DOHH2 (cell line): Measurements from ENCODE around the gene CNDP1.

Experiments
- H3F3A ChIP-seq: fragments of 200-600 bp; sonication (generic), shearing (Covaris generic); 2 replicates; pipeline ENCODE4 v1.6.0; 2016; ENCODE audit warnings: antibody characterized with exemption, mild to moderate bottlenecking; ENCODE audit not compliant: control insufficient read depth, insufficient read depth
- H3K27ac ChIP-seq: fragments of 200-600 bp; sonication (generic); 2 replicates; pipeline ENCODE4 v1.5.1; 2014; ENCODE audit warnings: low read depth, mild to moderate bottlenecking, low read length, moderate library complexity
- H3K27me3 ChIP-seq: fragments of 200-600 bp; sonication (generic); 2 replicates; pipeline ENCODE4 v1.6.1; 2014; ENCODE audit warnings: mild to moderate bottlenecking, low read length, mixed read lengths; ENCODE audit not compliant: control insufficient read depth
- H3K36me3 ChIP-seq: fragments of 200-600 bp; sonication (generic); 2 replicates; pipeline ENCODE4 v1.6.1; 2014; ENCODE audit warnings: mild to moderate bottlenecking, low read length, moderate library complexity, mixed read lengths; ENCODE audit not compliant: control insufficient read depth
- H3K4me1 ChIP-seq: fragments of 200-600 bp; sonication (generic); 2 replicates; pipeline ENCODE4 v1.6.1; 2014; ENCODE audit warnings: mild to moderate bottlenecking, low read length, mixed read lengths; ENCODE audit not compliant: control insufficient read depth
- H3K4me2 ChIP-seq: fragments of 200-600 bp; sonication (generic); 2 replicates; pipeline ENCODE4 v1.6.0; 2014; ENCODE audit warnings: mild to moderate bottlenecking, low read length, moderate library complexity
- H3K4me3 ChIP-seq: fragments of 200-600 bp; sonication (generic); 2 replicates; pipeline ENCODE4 v1.5.1; 2014; ENCODE audit warnings: mild to moderate bottlenecking, low read length, mixed read lengths
- H3K79me2 ChIP-seq: fragments of 200-600 bp; sonication (generic); 2 replicates; pipeline ENCODE4 v1.6.1; 2014; ENCODE audit warnings: mild to moderate bottlenecking, low read length, mixed read lengths; ENCODE audit not compliant: control insufficient read depth
- H3K9me2 ChIP-seq: fragments of 200-600 bp; sonication (generic); replicated peaks from 2 replicates; pipeline ENCODE4 v1.6.1; 2014; ENCODE audit warnings: mild to moderate bottlenecking, low read length, mixed read lengths; ENCODE audit not compliant: control insufficient read depth
- H3K9me3 ChIP-seq: fragments of 200-600 bp; sonication (generic); 2 replicates; pipeline ENCODE4 v1.6.1; 2014; ENCODE audit warnings: antibody characterized with exemption, low read length, mixed read lengths; ENCODE audit not compliant: control insufficient read depth, insufficient read depth
- H4K20me1 ChIP-seq: fragments of 200-600 bp; sonication (generic); 2 replicates; pipeline ENCODE4 v1.6.0; 2014; ENCODE audit warnings: low read depth, mild to moderate bottlenecking, antibody characterized with exemption, low read length, moderate library complexity; ENCODE audit not compliant: control insufficient read depth, insufficient read depth
- CTCF ChIP-seq: fragments of 200-600 bp; sonication (generic); IDR thresholded peaks from one replicate; pipeline ENCODE4 v1.5.1; 2014; ENCODE audit warnings: antibody characterized with exemption, mild to moderate bottlenecking, low read depth, low read length; ENCODE audit not compliant: poor library complexity, severe bottlenecking
- EZH2phosphoT487 ChIP-seq: fragments of 200-600 bp; sonication (generic); IDR thresholded peaks from 2 replicates; pipeline ENCODE4 v1.6.1; 2017; ENCODE audit warnings: borderline replicate concordance, mild to moderate bottlenecking, antibody characterized with exemption, low read length, moderate library complexity, mixed read lengths

The CNDP1 gene

GRCh38 chr18:74608681-74609080 lies 74.4 kb downstream of the CNDP1 start:
- Histone ChIP-seq H3K27me3 (no peaks in the 10 kb centered on the region), H3K4me1 (peaks cover 9% of the 10 kb centered on the region), H3K79me2 (peaks cover 74% of the 10 kb centered on the region), H3K27ac (no peak overlapping the region), H3F3A (no peaks in the 10 kb centered on the region), H3K9me3 (no peaks in the 10 kb centered on the region), H3K4me2 (no peak overlapping the region), H3K4me3 (no peak overlapping the region), H3K9me2 (no peaks in the 10 kb centered on the region), H3K36me3 (no peaks in the 10 kb centered on the region), H4K20me1 (no peaks in the 10 kb centered on the region)
- TF ChIP-seq CTCF (no peak), EZH2phosphoT487 (no peak)

DNA sequence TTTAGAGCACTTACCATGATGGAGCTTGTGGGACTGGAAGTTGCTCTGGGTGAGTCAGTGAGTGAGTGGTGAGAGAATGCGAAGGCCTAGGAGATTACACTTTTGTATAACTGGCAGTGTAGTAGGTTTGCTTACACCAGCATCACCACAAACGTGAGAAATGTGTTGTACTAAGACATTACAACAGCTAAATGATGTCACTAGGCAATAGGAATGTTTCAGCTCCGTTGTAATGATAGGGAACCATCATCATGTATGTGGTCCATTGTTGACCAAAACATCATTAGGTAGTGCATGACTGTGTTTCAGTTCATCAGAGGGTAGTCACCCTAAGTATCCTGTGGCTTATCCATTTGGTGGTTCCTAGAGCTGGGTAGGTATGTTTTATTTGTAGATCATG lies 75.2 kb downstream of the CNDP1 start:
- Histone ChIP-seq H3K27ac (no peak overlapping the region), H3K27me3 (no peaks in the 10 kb centered on the region), H3K79me2 (peaks cover 72% of the 10 kb centered on the region), H4K20me1 (no peaks in the 10 kb centered on the region), H3K9me2 (no peaks in the 10 kb centered on the region), H3K4me2 (no peak overlapping the region), H3K36me3 (no peaks in the 10 kb centered on the region), H3K4me3 (no peak overlapping the region), H3K9me3 (no peaks in the 10 kb centered on the region), H3F3A (no peaks in the 10 kb centered on the region), H3K4me1 (peaks cover 9% of the 10 kb centered on the region)
- TF ChIP-seq EZH2phosphoT487 = no peak
- TF ChIP-seq CTCF = no peak

DNA sequence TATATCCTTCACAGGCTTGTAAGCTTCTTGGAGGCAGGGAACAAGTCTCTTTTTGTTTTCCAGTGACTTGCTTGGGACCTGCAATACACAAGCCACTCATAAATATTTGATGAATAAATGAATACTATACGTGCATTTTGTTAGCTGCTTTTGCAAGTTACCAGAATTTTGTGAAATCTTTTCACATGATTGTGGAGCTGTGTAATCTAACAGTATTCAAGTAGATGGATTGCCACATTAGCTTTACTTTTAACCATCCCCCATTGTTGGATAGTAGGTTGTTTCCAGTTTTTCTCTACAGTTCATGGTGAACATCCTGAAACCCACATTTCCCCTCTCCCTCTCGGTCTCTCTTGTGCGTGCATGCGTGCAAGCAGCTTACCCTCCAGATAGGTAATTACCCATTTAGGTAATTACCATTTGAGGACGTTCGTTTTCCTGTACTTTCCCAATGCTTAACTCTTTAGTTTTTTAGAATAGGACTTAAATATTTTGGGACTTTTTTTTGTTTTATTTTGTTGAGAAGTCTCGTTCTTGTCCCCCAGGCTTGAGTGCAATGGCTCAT lies 75.8 kb downstream of the CNDP1 start:
- H3K4me1 ChIP-seq = peaks cover 9% of the 10 kb centered on the region
- peaks cover 72% of the 10 kb centered on the region for H3K79me2 ChIP-seq
- H3K4me3 ChIP-seq = no peak overlapping the region
- no peaks in the 10 kb centered on the region for H4K20me1 ChIP-seq
- no peak overlapping the region for H3K4me2 ChIP-seq
- H3K36me3 ChIP-seq = no peaks in the 10 kb centered on the region
- H3F3A ChIP-seq = no peaks in the 10 kb centered on the region
- H3K27me3 ChIP-seq = no peaks in the 10 kb centered on the region
- no peaks in the 10 kb centered on the region for H3K9me3 ChIP-seq
- H3K27ac ChIP-seq = no peak overlapping the region
- no peaks in the 10 kb centered on the region for H3K9me2 ChIP-seq
- TF ChIP-seq CTCF (no peak), EZH2phosphoT487 (no peak)

DNA sequence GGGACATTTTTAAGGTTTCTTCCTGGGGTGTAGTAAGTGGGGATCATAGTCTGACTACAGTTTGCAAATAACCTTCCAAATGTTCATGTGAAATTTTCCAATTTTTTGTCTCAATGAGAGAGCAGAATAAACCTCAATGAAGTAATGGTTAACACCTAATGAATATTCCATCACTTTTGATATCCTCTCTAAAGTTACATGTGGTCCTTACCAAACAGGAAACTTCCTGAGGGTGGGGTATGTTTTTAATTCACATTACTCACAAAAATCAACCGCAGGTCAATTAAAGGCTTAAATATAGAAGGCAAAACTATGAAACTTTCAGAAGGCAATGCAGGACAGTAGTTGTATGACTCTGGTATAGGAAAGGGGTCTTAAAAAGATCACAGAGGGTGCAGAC lies 76.6 kb downstream of the CNDP1 start:
- H3K9me3 ChIP-seq = no peaks in the 10 kb centered on the region
- no peaks in the 10 kb centered on the region for H4K20me1 ChIP-seq
- H3F3A ChIP-seq = no peaks in the 10 kb centered on the region
- no peak overlapping the region for H3K4me2 ChIP-seq
- peaks cover 68% of the 10 kb centered on the region for H3K79me2 ChIP-seq
- no peaks in the 10 kb centered on the region for H3K9me2 ChIP-seq
- H3K4me1 ChIP-seq = peaks cover 9% of the 10 kb centered on the region
- no peak overlapping the region for H3K4me3 ChIP-seq
- H3K36me3 ChIP-seq = no peaks in the 10 kb centered on the region
- no peak for TF ChIP-seq CTCF
- no peak for TF ChIP-seq EZH2phosphoT487
- H3K27ac ChIP-seq = no peak overlapping the region
- H3K27me3 ChIP-seq = no peaks in the 10 kb centered on the region
